HG03025 (cell line): ENCODE results near the gene SLCO2A1.
"Not testable (repeated sequence)": the region's sequence is repeated elsewhere in the genome, so short reads cannot be mapped to it uniquely, and the experiment has no call there.

Source experiments
- ATAC-seq: cut with Tn5 transposase; IDR thresholded peaks from one replicate; pipeline ENCODE4 v1.9.1; 2021; ENCODE audit warnings: mild to moderate bottlenecking, moderate library complexity; ENCODE audit not compliant: unreplicated experiment, low FRiP score

Gene SLCO2A1

GRCh38 chr3:134029734-134030378 is at the start of gene SLCO2A1:
Gene SLCO2A1, minus strand, starts transcription at chr3:134029925. Its CDS starts 123 bp downstream, at chr3:134029802.
- no peak for ATAC-seq

GRCh38 chr3:134079111-134079547 is 49.4 kb upstream of the SLCO2A1 start:
- no peak for ATAC-seq

- ATAC-seq: no peak
These were observed 48.6 kb upstream of the SLCO2A1 start for GRCh38 chr3:134078169-134078831.

GRCh38 chr3:134077649-134078161 is 48.0 kb upstream of the SLCO2A1 start:
- no peak for ATAC-seq

GRCh38 chr3:134076851-134077250 is 47.1 kb upstream of the SLCO2A1 start:
- ATAC-seq: no peak

- no peak for ATAC-seq
These were observed 46.1 kb upstream of the SLCO2A1 start for GRCh38 chr3:134075846-134076245.

GRCh38 chr3:134075568-134075825 is 45.8 kb upstream of the SLCO2A1 start:
- no peak for ATAC-seq

- no peak for ATAC-seq
These were observed 45.3 kb upstream of the SLCO2A1 start for GRCh38 chr3:134074790-134075567.

- ATAC-seq: no peak
These were observed 44.5 kb upstream of the SLCO2A1 start for GRCh38 chr3:134074001-134074789.

GRCh38 chr3:134073583-134073945 is 43.8 kb upstream of the SLCO2A1 start:
- no peak for ATAC-seq

- ATAC-seq: no peak
These were observed 43.3 kb upstream of the SLCO2A1 start for GRCh38 chr3:134072881-134073582.

- ATAC-seq: not testable (repeated sequence)
These were observed 40.6 kb upstream of the SLCO2A1 start for GRCh38 chr3:134070281-134070680.

GRCh38 chr3:134068429-134068828 is 38.7 kb upstream of the SLCO2A1 start:
- no peak for ATAC-seq

GRCh38 chr3:134067531-134068161 is 37.9 kb upstream of the SLCO2A1 start:
- no peak for ATAC-seq

- ATAC-seq: no peak
These were observed 37.2 kb upstream of the SLCO2A1 start for GRCh38 chr3:134066651-134067530.

- no peak for ATAC-seq
These were observed 36.4 kb upstream of the SLCO2A1 start for GRCh38 chr3:134066158-134066541.

- no peak for ATAC-seq
These were observed 35.8 kb upstream of the SLCO2A1 start for GRCh38 chr3:134065252-134066157.

- ATAC-seq: no peak
These were observed 34.4 kb upstream of the SLCO2A1 start for GRCh38 chr3:134064081-134064480.
